K562 (cell line): ENCODE measurements around the gene SLC20A1. TPM values are rescaled to one million over a fixed set of nuclear protein-coding genes. Genes with fewer than 3 reads are reported as not detected.

Source experiments
- ARID3A ChIP-seq: IDR thresholded peaks from 2 replicates; pipeline ENCODE4 v1.6.1; 2012; ENCODE audit warnings: low read depth, low read length, improper control_type of control experiment, borderline replicate concordance
- BCOR ChIP-seq: fragments of 450-650 bp; IDR thresholded peaks from 2 replicates; pipeline ENCODE4 v1.6.1; 2016
- BRD4 ChIP-seq: fragments of 200-600 bp; sonication (generic); IDR thresholded peaks from 2 replicates; pipeline ENCODE4 v1.6.1; 2017; ENCODE audit warnings: inconsistent platforms
- CCNT2 ChIP-seq: IDR thresholded peaks from 2 replicates; pipeline ENCODE4 v1.6.1; 2011; ENCODE audit warnings: borderline replicate concordance, low read depth, mild to moderate bottlenecking, moderate library complexity, mixed read lengths, low read length; ENCODE audit not compliant: insufficient read length; ENCODE audit errors: extremely low read depth
- CEBPG ChIP-seq, 3 experiments: fragments of 200-800 bp in 1 of 3; sonication (Bioruptor generic) in 1 of 3; sonication (generic) in 1 of 3; formaldehyde crosslinking in 1 of 3; IDR thresholded peaks in 2 of 3; conservative IDR thresholded peaks in 1 of 3; 2 replicates each; pipeline versions ENCODE4 v1.6.1 to v1.8.0; 2016 to 2022; ENCODE audit warnings: missing compliant biosample characterization in 2 of 3, missing genetic modification characterization in 2 of 3, mild to moderate bottlenecking in 1 of 3, missing genetic modification reagents in 1 of 3
- CTBP1 ChIP-seq: fragments of 450-650 bp; IDR thresholded peaks from 2 replicates; pipeline ENCODE4 v1.6.1; 2016; ENCODE audit warnings: borderline replicate concordance
- HDAC3 ChIP-seq: fragments of 450-650 bp; IDR thresholded peaks from 2 replicates; pipeline ENCODE4 v1.6.1; 2018; ENCODE audit warnings: borderline replicate concordance, mild to moderate bottlenecking, moderate library complexity; ENCODE audit not compliant: partially characterized antibody
- HMG20B ChIP-seq: fragments of 250-450 bp; sonication (Bioruptor Pico); IDR thresholded peaks from 2 replicates; pipeline ENCODE4 v1.5.0; 2021; ENCODE audit warnings: mild to moderate bottlenecking
- HMGN3 ChIP-seq: IDR thresholded peaks from 2 replicates; pipeline ENCODE4 v1.6.1; 2011; ENCODE audit warnings: borderline replicate concordance, low read depth, mild to moderate bottlenecking, mixed read lengths, low read length; ENCODE audit not compliant: insufficient read length; ENCODE audit errors: extremely low read depth
- MCM2 ChIP-seq: fragments of 450-650 bp; IDR thresholded peaks from 2 replicates; pipeline ENCODE4 v1.6.1; 2017; ENCODE audit warnings: low read depth, mild to moderate bottlenecking
- PCBP1 ChIP-seq: fragments of 200-400 bp; formaldehyde crosslinking; IDR thresholded peaks from 2 replicates; pipeline ENCODE4 v1.6.1; 2018; ENCODE audit warnings: mild to moderate bottlenecking, low read depth, low read length; ENCODE audit not compliant: poor library complexity, severe bottlenecking
- PTTG1 ChIP-seq: fragments of 450-650 bp; IDR thresholded peaks from 2 replicates; pipeline ENCODE4 v1.6.1; 2016; ENCODE audit warnings: low read depth, mild to moderate bottlenecking, missing genetic modification characterization, missing compliant biosample characterization
- RHOXF2B ChIP-seq: fragments of 250-450 bp; sonication (Bioruptor Pico); conservative IDR thresholded peaks from 2 replicates; pipeline ENCODE4 v1.5.1; 2021
- SETDB1 ChIP-seq: IDR thresholded peaks from one replicate; pipeline ENCODE4 v1.6.1; 2012; ENCODE audit warnings: low read length, control low read depth, inconsistent platforms
- SMAD3 ChIP-seq: fragments of 450-650 bp; formaldehyde crosslinking; conservative IDR thresholded peaks from 2 replicates; pipeline ENCODE4 v1.4.0; 2020; ENCODE audit warnings: mild to moderate bottlenecking
- SNIP1 ChIP-seq: fragments of 450-650 bp; IDR thresholded peaks from 2 replicates; pipeline ENCODE4 v1.7.1; 2017; ENCODE audit warnings: low read depth, mild to moderate bottlenecking
- ZC3H4 ChIP-seq: sonication (generic); formaldehyde crosslinking; IDR thresholded peaks from 2 replicates; pipeline ENCODE4 v1.9.0; 2021; ENCODE audit warnings: missing genetic modification reagents, borderline replicate concordance
- ZKSCAN8 ChIP-seq: fragments of 200-800 bp; sonication (Bioruptor generic); IDR thresholded peaks from 2 replicates; pipeline ENCODE4 v1.6.1; 2016; ENCODE audit warnings: missing genetic modification characterization, missing compliant biosample characterization
- ZNF324 ChIP-seq: fragments of 250-450 bp; sonication (Bioruptor Pico); IDR thresholded peaks from 2 replicates; pipeline ENCODE4 v1.4.0; 2020; ENCODE audit warnings: mild to moderate bottlenecking
- ZNF444 ChIP-seq: fragments of 250-450 bp; sonication (Bioruptor Pico); IDR thresholded peaks from 2 replicates; pipeline ENCODE4 v1.4.0; 2020; ENCODE audit warnings: mild to moderate bottlenecking, moderate library complexity
- ZNF77 ChIP-seq: fragments of 250-450 bp; sonication (Bioruptor Pico); IDR thresholded peaks from 2 replicates; pipeline ENCODE4 v1.5.0; 2020
- polyA plus RNA-seq, 8 experiments: library from polyadenylated mRNA; depleted of rRNA in 4 of 8; stranded (reverse) in 5 of 8; unstranded in 3 of 8; fragments of >200 nt; fragmentation: Nextera tagmentation in 2 of 8; fragmentation: Illumina TruSeq in 1 of 8; extraction: Ambion mirVana in 2 of 8; extraction: Trizol in 1 of 8; gene quantifications; 2 replicates each; pipeline versions ENCODE4 v1.2.1 to v1.2.3, GENCODE V29; 2011 to 2014; ENCODE audit warnings: inconsistent platforms in 1 of 8, missing spikeins in 1 of 8
- total RNA-seq, 7 experiments: library from RNA; depleted of rRNA in 6 of 7; stranded (reverse); fragments of >200 nt in 6 of 7; fragmentation: Illumina TruSeq in 2 of 7; extraction: Trizol in 2 of 7; gene quantifications; 2 replicates each; pipeline versions ENCODE4 v1.2.1 to v1.2.3, GENCODE V29; 2011 to 2021; ENCODE audit warnings: low replicate concordance in 1 of 7
- TF ChIP-seq, protein P1 (sequence below): fragments of 250-450 bp; sonication (Bioruptor Pico); IDR thresholded peaks from 2 replicates; pipeline ENCODE4 v1.5.0; 2021; ENCODE audit warnings: mild to moderate bottlenecking, borderline replicate concordance
- TF ChIP-seq, protein P2 (sequence below): sonication (generic); formaldehyde crosslinking; IDR thresholded peaks from 2 replicates; pipeline ENCODE4 v1.9.0; 2022; ENCODE audit warnings: mild to moderate bottlenecking, missing genetic modification reagents
- TF ChIP-seq, protein P3 (sequence below): sonication (generic); formaldehyde crosslinking; IDR thresholded peaks from 2 replicates; pipeline ENCODE4 v1.8.0; 2022; ENCODE audit warnings: mild to moderate bottlenecking, missing genetic modification reagents, borderline replicate concordance

The SLC20A1 gene
- total and polyA plus RNA-seq, 9 of the 15 experiments (the other 6 are each of a cell fraction or from before 2014, with no cell fraction given), result 53.8 to 150 (median 74.7) TPM

DNA sequence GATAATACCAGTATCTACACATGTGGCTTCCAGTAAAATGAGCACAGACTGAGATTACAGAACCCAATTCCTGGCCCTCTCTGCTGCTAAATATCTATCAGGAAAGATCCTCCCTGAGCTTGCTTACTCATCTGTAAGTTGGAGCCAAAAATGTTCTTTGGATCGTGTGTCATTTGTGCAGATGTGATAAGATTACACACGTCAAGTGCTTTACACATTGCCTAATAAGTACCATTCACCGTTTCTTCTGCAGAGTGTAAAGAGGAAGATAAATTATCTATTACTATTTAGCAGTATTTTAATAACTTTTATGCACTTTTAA, 23.2 kb upstream of the SLC20A1 start (continued):
- TF ChIP-seq ZKSCAN8, result no peak
- TF ChIP-seq, protein P1, sequence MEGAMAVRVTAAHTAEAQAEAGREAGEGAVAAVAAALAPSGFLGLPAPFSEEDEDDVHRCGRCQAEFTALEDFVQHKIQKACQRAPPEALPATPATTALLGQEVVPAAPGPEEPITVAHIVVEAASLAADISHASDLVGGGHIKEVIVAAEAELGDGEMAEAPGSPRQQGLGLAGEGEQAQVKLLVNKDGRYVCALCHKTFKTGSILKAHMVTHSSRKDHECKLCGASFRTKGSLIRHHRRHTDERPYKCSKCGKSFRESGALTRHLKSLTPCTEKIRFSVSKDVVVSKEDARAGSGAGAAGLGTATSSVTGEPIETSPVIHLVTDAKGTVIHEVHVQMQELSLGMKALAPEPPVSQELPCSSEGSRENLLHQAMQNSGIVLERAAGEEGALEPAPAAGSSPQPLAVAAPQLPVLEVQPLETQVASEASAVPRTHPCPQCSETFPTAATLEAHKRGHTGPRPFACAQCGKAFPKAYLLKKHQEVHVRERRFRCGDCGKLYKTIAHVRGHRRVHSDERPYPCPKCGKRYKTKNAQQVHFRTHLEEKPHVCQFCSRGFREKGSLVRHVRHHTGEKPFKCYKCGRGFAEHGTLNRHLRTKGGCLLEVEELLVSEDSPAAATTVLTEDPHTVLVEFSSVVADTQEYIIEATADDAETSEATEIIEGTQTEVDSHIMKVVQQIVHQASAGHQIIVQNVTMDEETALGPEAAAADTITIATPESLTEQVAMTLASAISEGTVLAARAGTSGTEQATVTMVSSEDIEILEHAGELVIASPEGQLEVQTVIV (CRISPR knock-in tag), result no peak
- TF ChIP-seq HDAC3, result no peak
- TF ChIP-seq CEBPG (CRISPR knock-in tag; IDR thresholded peaks at IDR 0.05), result no peak
- TF ChIP-seq CEBPG (tag; conservative IDR thresholded peaks at IDR 0.05 in 1 of 2, IDR thresholded peaks at IDR 0.05 in 1 of 2), result peak; percentile 74 to 79
- no peak for TF ChIP-seq SETDB1
- no peak for TF ChIP-seq ZNF77 (CRISPR knock-in tag)
- no peak for TF ChIP-seq RHOXF2B
- no peak for TF ChIP-seq BCOR
- no peak for TF ChIP-seq ZNF324 (CRISPR knock-in tag)
- no peak for TF ChIP-seq HMGN3
- peak; percentile 70; the same call in 1 of the 2 replicates for TF ChIP-seq CTBP1
- no peak for TF ChIP-seq ZC3H4 (CRISPR knock-in tag)
- TF ChIP-seq, protein P2, sequence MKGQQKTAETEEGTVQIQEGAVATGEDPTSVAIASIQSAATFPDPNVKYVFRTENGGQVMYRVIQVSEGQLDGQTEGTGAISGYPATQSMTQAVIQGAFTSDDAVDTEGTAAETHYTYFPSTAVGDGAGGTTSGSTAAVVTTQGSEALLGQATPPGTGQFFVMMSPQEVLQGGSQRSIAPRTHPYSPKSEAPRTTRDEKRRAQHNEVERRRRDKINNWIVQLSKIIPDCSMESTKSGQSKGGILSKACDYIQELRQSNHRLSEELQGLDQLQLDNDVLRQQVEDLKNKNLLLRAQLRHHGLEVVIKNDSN (CRISPR knock-in tag), result no peak
- TF ChIP-seq HMG20B (CRISPR knock-in tag), result no peak
- no peak for TF ChIP-seq SNIP1
- no peak for TF ChIP-seq ZNF444 (CRISPR knock-in tag)
- no peak for TF ChIP-seq ARID3A
- no peak for TF ChIP-seq PTTG1 (tag)
- no peak for TF ChIP-seq PCBP1
- TF ChIP-seq CCNT2, result no peak
- no peak for TF ChIP-seq BRD4
- 0 out of 2 replicates have a peak, but pooled peaks have one; percentile 3 for TF ChIP-seq SMAD3 (CRISPR knock-in tag)
- TF ChIP-seq, protein P3, sequence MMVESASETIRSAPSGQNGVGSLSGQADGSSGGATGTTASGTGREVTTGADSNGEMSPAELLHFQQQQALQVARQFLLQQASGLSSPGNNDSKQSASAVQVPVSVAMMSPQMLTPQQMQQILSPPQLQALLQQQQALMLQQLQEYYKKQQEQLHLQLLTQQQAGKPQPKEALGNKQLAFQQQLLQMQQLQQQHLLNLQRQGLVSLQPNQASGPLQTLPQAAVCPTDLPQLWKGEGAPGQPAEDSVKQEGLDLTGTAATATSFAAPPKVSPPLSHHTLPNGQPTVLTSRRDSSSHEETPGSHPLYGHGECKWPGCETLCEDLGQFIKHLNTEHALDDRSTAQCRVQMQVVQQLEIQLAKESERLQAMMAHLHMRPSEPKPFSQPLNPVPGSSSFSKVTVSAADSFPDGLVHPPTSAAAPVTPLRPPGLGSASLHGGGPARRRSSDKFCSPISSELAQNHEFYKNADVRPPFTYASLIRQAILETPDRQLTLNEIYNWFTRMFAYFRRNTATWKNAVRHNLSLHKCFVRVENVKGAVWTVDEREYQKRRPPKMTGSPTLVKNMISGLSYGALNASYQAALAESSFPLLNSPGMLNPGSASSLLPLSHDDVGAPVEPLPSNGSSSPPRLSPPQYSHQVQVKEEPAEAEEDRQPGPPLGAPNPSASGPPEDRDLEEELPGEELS (CRISPR knock-in tag), result no peak
- no peak for TF ChIP-seq MCM2
